Psoas muscle (tissue), 8 donors: ENCODE results near the gene PIK3R6. TPM values are rescaled to one million over a fixed set of nuclear protein-coding genes. Genes with fewer than 3 reads are reported as not detected.

Experiments used
- ATAC-seq, 4 donors: fragments of 200-7000 bp; cut with Tn5 transposase; one replicate each; pipeline ENCODE4 v1.9.1; 2020; ENCODE audit warnings: moderate library complexity in 3 of 4, mild to moderate bottlenecking in 2 of 4
- DNase-seq, 2 donors: peaks; one replicate each; pipeline ENCODE4 v3.0.0-alpha.2; 2020
- H3K27ac ChIP-seq: fragments of 200-600 bp; one replicate; pipeline ENCODE4 v1.8.0; 2022
- H3K27me3 ChIP-seq, 3 donors: fragments of 200-600 bp in 1 of 3; one replicate each; pipeline versions ENCODE4 v1.6.1 to v1.8.0; 2013 to 2022; ENCODE audit warnings: low read length in 2 of 3, mild to moderate bottlenecking in 2 of 3, moderate library complexity in 1 of 3; ENCODE audit not compliant: insufficient read depth in 3 of 3
- H3K36me3 ChIP-seq, 2 donors: fragments of 200-600 bp in 1 of 2; one replicate each; pipeline versions ENCODE4 v1.6.1 to v1.8.0; 2013 to 2022; ENCODE audit warnings: low read depth in 1 of 2, mild to moderate bottlenecking in 1 of 2, moderate library complexity in 1 of 2; ENCODE audit not compliant: insufficient read depth in 1 of 2
- H3K4me1 ChIP-seq: fragments of 200-600 bp; one replicate; pipeline ENCODE4 v1.8.0; 2022
- H3K4me3 ChIP-seq: fragments of 200-600 bp; one replicate; pipeline ENCODE4 v1.8.0; 2022; ENCODE audit warnings: mild to moderate bottlenecking
- H3K9me3 ChIP-seq: fragments of 200-600 bp; one replicate; pipeline ENCODE4 v1.8.0; 2022
- WGBS, 3 donors: extraction: QIAGEN DNeasy Blood & Tissue Kit; methylation state at CpG; one replicate each; pipeline versions ENCODE4 v1.1.6 to v1.1.7; 2013; 5-methylcytosine and 5-hydroxymethylcytosine counted together
- intact Hi-C, 2 donors: fragments of 100-400 bp; cut with DNase I; formaldehyde crosslinking; loops; one replicate each; pipeline versions ENCODE4 v1.11.0 to v1.14.2; 2022
- polyA plus RNA-seq, 3 donors: library from polyadenylated mRNA; stranded (reverse); fragments of 200-250 nt; gene quantifications; one replicate each; pipeline ENCODE4 v1.2.3, GENCODE V29; 2013
- total RNA-seq, 4 donors: library from RNA; stranded (reverse); fragmentation: NEBNext Ultra II Directional in 2 of 4; extraction: Animal tissue kit (Norgen Biotek cat#: 25700) in 2 of 4; gene quantifications; one replicate each; pipeline versions ENCODE4 v1.2.1 to v1.2.4, GENCODE V29; 2021 to 2023
- TF ChIP-seq, protein P1 (sequence below): fragments of 200-600 bp; IDR thresholded peaks from one replicate; pipeline ENCODE4 v1.8.0; 2022; ENCODE audit warnings: antibody characterized with exemption
- donor health status: healthy with polysubstance abuse.
- donor health status: DM: no; HTN: no; CAD: no; lungs with moderate emphysema.
- donor health status: Bipolar disorder and iron deficiency.
- donor health status: healthy.
- donor health status: DM: yes; HTN: yes; CAD: no.
- donor health status: DM: no; HTN: no; CAD: no.
- donor health status: DM: no; HTN: no; CAD: no.
- donor health status: DM: yes; HTN: yes; CAD: no.

PIK3R6 gene
- total and polyA plus RNA-seq, 7 donors: 0.08 to 0.58 (median 0.32) TPM

DNA sequence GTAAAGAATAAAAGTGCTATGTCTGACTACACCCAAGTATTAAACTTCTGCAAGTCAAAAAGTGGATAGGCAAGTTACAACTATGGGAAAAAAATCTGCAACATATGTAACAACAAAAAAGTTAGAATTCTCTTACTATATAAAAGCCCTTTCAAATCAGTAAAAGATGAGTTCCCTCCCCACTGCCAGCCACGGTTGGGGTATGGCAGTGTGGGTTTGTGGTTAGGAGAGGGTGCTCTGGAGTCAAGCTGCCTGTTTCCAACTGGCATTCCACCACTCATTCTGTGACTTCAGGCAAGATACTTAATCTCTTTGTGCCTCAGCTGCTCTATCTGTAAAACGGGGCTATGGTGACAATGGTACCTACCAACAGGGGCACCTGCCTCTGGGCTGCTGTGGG lies 41.7 kb downstream of the PIK3R6 start:
- 65 to 77% (median 67%) methylated on average over 2 of the region's 2 CpGs for WGBS, 3 donors
- H3K36me3 ChIP-seq: no peaks in the 10 kb centered on the region
- peaks cover 0 to 2% (median 0%) of the 10 kb centered on the region in 3 donors for H3K27me3 ChIP-seq
- H3K4me1 ChIP-seq: no peaks in the 10 kb centered on the region
- DNase-seq (no peak), ATAC-seq (no peak)
- TF ChIP-seq, protein P1, sequence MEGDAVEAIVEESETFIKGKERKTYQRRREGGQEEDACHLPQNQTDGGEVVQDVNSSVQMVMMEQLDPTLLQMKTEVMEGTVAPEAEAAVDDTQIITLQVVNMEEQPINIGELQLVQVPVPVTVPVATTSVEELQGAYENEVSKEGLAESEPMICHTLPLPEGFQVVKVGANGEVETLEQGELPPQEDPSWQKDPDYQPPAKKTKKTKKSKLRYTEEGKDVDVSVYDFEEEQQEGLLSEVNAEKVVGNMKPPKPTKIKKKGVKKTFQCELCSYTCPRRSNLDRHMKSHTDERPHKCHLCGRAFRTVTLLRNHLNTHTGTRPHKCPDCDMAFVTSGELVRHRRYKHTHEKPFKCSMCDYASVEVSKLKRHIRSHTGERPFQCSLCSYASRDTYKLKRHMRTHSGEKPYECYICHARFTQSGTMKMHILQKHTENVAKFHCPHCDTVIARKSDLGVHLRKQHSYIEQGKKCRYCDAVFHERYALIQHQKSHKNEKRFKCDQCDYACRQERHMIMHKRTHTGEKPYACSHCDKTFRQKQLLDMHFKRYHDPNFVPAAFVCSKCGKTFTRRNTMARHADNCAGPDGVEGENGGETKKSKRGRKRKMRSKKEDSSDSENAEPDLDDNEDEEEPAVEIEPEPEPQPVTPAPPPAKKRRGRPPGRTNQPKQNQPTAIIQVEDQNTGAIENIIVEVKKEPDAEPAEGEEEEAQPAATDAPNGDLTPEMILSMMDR: no peak
- H3K9me3 ChIP-seq: peaks cover 8% of the 10 kb centered on the region
- no peak overlapping the region for H3K4me3 ChIP-seq
- no peak overlapping the region for H3K27ac ChIP-seq
- intact Hi-C loops: no loop called here

DNA sequence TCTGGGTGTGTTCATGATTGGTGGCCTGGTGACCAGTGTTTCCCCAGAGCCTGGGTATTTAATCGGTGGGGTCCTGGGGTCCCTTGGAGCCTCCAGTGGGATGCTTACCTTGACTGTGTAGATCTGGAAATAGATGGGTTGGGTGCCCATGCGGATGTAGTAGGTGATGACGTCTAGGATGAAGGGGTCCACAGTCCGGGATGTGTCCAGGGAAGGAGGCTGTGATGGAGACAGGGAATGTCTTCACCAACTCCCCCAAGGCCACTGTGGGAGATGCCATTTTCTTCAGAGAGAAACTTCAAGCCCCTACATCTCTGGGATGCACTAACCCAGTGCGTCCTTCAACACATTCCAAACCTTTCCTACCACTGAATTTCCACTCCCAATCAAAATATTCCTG lies 44.2 kb downstream of the PIK3R6 start:
- no peak overlapping the region for H3K4me3 ChIP-seq
- no peaks in the 10 kb centered on the region for H3K4me1 ChIP-seq
- TF ChIP-seq, protein P1: no peak
- peaks cover 0 to 2% (median 0%) of the 10 kb centered on the region in 3 donors for H3K27me3 ChIP-seq
- no peak for ATAC-seq
- intact Hi-C loops: no loop called here
- no peak for DNase-seq
- H3K27ac ChIP-seq: no peak overlapping the region
- H3K36me3 ChIP-seq: no peaks in the 10 kb centered on the region
- WGBS, 3 donors: 91 to 95% (median 91%) methylated on average over 5 of the region's 5 CpGs
- peaks cover 8% of the 10 kb centered on the region for H3K9me3 ChIP-seq

DNA sequence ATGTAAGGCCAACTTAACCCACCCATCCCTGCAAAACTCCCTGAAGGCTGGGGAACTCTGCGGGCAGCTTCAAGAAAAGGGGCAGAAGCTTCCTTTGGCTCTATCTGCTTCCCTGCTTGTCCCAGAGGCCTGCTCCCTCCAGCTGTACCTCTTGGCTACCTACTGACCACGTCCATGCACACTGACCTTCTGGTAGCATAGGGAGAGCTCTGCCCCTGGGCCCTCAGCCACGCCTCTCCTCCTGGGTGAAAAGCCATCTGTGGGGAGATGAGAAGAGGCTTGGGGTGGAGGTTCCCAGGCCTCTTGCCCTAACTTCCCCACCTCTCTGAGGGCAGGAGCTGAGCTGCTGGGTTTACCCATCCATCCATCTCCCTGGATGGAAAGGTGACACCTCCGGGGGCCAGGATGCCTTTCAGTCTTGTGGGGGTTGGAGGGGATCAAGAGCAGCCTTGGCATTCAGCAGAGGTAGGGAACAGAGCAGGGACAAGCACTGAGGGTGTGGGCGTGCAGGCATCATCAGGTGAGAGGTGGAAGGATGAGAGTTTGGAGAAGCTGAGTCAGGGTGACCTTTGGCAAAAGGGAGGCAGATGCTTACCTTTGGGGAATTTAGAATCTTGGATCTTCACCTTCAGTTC lies 45.0 kb downstream of the PIK3R6 start:
- WGBS, 3 donors: 66 to 70% (median 69%) methylated on average over 5 of the region's 5 CpGs
- Histone ChIP-seq H3K27me3 (peaks cover 0 to 2% (median 0%) of the 10 kb centered on the region in 3 donors), H3K4me3 (no peak overlapping the region), H3K27ac (no peak overlapping the region), H3K4me1 (no peaks in the 10 kb centered on the region), H3K9me3 (peaks cover 8% of the 10 kb centered on the region), H3K36me3 (no peaks in the 10 kb centered on the region)
- intact Hi-C loops: no loop called here
- no peak for ATAC-seq
- TF ChIP-seq, protein P1: no peak
- no peak for DNase-seq

DNA sequence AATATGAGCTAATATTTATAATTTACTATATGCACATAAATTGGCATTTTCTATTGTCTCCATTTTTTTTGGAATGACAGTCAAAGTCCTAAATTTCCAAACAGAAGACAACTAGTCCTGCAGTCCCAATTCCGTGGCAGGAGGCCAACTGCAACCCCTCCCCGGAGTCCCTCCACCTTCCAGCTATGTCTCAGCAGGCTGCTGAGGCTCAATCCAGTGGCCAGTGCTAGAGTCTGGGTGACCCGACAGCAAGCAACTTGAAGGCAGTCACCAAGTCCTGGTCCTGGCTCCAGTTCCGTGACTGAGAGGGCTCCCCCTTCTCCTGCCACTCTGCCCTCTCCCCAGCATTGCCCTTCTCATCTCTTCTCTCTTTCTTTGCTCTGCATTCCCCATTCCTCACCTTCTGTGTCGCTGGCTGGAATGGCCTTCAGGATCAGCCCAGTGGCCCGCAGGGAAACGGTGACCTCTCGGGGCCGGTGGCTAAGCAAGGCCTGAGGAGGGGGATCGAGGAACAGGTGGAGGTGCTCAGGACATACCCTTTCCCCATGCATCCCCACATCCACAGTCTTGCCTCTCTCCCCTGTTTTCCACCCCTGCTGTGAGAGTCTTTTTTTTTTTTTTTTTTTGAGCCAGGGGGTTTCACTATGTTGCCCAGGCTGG lies 45.9 kb downstream of the PIK3R6 start:
- Histone ChIP-seq H3K4me3 (no peak overlapping the region), H3K27me3 (no peaks in the 10 kb centered on the region), H3K27ac (no peak overlapping the region), H3K4me1 (no peaks in the 10 kb centered on the region), H3K9me3 (peaks cover 8% of the 10 kb centered on the region), H3K36me3 (no peaks in the 10 kb centered on the region)
- WGBS, 3 donors: 76 to 86% (median 76%) methylated on average over 10 of the region's 10 CpGs
- DNase-seq: no peak
- ATAC-seq: no peak
- TF ChIP-seq, protein P1: no peak
- intact Hi-C loops: no loop called here
